NCI-H2107 (cell line): ENCODE measurements around the gene TNFAIP2.

Source experiments
- DNase-seq: peaks from one replicate; lab custom pipeline; 2025; lab: John Stamatoyannopoulos, UW

The TNFAIP2 gene

DNA sequence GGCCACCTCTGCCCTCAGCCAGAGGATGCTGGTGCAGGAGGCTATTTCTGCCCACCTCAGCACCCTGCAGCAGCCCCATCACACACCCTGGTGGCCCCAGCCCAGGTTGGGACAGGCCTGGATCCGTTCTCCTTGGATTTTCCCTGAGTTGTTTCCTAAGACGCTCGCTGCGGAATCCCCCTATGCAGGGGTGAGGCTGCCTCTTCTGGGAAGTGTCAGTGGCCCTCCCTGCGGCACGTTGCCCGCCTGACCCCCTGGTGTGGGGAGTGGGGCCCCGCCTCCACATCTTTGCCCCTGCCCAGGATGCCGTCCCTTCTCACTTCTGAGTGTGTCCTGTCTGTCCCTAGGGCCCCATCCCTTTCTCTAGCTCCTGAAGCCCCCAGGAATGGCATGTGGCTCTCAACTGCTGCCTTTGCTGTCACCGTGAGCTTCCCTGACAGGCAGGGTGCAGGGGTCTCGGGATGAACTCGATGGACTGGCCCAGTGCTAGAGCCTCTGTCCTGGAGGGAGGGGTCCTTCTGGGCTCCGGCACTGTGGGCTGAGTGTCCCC is 29.3 kb upstream of the TNFAIP2 start:
- DNase-seq = no peak

DNA sequence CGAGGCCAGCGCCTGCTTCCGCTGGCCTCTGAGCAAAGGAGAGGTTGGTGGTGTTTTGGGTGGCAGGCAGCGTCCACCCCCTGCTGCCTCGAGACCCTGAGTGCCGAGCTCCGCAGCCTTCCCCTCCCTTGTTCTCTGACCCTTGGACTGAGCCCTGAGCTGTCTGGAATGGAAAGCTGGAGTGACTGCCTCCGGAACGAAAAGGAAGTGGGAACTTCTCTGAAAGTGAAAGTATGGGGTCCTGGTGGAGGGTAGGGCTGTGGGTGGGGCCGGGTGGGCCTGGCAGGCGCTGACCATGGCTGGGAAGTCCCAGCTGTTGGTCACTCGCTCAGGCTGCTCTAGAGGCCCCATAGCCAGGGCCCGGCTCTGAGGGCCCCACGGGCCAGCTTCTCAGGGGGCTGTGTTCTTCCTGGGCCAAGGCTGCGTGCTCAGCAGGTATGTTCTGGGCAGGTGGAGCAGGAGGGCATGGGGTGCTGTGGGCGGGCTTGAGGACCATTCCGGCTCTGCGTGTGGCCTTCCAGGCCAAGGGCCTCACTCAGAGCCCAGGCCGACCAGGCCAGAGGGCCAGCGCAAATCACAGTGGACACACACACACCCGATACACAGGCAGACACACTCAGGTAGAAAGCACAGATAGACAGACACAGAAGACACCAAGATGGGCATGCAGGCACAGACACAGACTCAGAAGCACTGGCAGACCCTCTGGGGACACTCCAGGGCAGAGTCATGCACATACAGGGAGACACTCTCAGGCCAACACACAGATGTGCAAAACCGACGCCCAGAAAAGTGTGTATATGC is 28.7 kb upstream of the TNFAIP2 start, which contains the start of gene EXOC3L4:
EXOC3L4 (plus strand) TSS at position 320 of the 804 bp plus-strand sequence. CDS start 5,495 bp downstream, outside the sequence.
- DNase-seq = no peak

- DNase-seq = no peak
These were observed 28.0 kb upstream of the TNFAIP2 start for GRCh38 chr14:103095210-103095778.

DNA sequence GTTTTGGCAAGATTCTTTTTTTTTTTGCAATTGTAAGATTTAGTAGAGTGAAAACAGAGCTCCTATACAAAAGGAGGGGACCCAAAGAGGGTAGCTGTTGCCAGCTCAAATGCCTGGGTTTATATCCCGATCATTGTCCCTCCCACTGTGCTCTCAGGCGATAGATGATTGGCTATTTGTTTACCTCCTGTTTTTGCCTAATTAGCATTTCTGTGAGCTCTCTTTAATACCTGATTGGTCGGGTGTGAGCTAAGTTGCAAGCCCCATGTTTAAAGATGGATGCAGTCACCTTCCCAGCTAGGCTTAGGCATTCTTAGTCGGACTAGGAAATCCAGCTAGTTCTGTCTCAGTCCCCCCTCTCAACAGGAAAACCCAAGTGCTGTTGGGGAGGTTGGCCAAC is 26.9 kb upstream of the TNFAIP2 start:
- no peak for DNase-seq

DNA sequence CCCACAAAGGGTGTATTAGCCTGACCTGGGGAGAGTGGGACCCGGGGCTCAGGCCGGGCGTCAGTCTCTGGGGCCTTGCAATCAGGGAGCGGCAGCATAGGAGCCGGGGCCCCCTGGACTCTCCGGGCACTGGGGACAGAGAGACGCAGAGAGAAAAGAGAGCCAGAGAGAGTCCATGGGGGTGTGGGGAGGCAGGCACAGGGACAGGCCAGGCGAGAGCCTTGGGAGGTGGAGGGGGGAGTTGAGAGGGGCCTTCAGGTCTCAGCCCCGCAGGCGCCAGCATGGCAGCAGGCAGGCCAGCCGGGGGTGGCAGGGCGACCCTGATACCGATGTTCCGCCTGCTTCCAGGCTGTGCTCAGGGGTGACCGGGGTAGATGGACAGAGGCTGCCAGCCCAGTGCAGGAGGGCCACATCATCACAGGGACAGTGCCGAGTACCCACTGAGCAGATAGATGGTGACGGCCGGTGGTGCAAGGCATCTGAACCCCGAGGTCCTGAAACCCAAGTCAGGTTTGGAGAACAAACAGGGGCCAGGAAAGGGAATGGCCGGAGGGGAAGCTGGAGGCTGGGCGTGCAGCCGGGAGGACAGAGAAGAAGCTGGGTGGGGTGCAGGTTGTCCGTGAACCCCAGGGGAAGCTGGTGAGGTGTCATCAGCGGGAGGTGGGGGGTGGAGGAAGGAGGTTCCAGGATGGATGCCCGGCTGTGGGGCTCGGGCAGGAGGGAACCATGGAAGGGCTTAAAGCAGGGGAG is 25.8 kb upstream of the TNFAIP2 start:
- no peak for DNase-seq

- DNase-seq = no peak
These were observed 25.0 kb upstream of the TNFAIP2 start for GRCh38 chr14:103097994-103098957.

DNA sequence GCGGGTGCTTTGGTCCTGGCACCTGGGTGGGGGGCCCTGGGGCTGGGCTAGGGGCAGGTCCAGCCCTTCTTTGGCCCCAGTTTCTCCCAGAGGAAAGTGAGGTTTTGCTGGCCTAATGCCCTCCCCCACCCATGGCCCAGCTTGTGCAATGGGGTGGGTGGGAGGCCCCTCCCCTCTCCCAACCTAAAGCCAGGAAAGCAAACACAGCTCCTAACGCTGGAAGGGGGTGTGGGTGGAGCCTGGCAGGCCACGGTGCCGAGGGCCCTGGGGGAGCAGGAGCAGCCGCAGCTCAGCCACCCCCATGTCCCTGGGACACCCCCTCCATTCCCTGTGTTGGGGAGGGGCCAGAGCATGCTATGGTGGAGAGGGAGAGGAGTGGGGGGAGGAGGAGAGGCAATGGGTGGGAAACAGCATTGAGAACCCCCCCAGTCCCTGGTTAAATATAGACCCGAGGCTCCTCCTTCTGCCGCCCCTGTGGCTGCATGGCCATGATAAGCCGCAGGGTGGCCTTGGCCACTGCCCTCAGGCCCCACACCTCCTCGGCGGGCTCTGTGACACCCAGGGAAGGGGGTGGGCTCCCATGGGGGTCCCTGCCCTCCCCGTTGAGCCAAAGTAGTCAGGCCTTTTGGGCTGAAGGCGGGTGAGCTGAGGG is 24.1 kb upstream of the TNFAIP2 start:
- DNase-seq = no peak

- DNase-seq = no peak
These were observed 23.5 kb upstream of the TNFAIP2 start for GRCh38 chr14:103099733-103100280.

GRCh38 chr14:103100281-103101121 is 22.8 kb upstream of the TNFAIP2 start:
- no peak for DNase-seq

GRCh38 chr14:103101257-103101962 is 21.9 kb upstream of the TNFAIP2 start:
- DNase-seq = no peak

GRCh38 chr14:103101963-103102688 is 21.1 kb upstream of the TNFAIP2 start:
- DNase-seq = no peak

GRCh38 chr14:103102689-103103260 is 20.5 kb upstream of the TNFAIP2 start:
- DNase-seq = no peak

- DNase-seq = peak; percentile 69
These were observed 19.5 kb upstream of the TNFAIP2 start for GRCh38 chr14:103103461-103104388.

DNA sequence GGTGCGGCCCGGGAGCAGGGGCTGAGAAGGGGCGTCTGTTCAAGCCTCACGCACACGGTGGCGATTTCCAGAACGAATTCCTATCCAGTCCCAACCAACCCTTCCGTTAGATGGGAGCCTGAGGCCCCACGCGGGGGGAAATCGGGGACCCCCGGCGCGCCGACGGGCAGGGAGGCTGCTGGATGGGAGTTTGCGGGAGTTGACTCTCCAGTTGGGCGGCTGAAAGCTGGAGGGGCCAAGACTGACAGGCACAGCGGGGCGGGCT is 18.9 kb upstream of the TNFAIP2 start:
- DNase-seq = no peak

GRCh38 chr14:103104654-103105452 is 18.4 kb upstream of the TNFAIP2 start:
- peak; percentile 87 for DNase-seq

GRCh38 chr14:103105580-103106150 is 17.6 kb upstream of the TNFAIP2 start:
- peak; percentile 93 for DNase-seq
